ENCODE data around the gene BMPR1B.

BMPR1B gene

DNA sequence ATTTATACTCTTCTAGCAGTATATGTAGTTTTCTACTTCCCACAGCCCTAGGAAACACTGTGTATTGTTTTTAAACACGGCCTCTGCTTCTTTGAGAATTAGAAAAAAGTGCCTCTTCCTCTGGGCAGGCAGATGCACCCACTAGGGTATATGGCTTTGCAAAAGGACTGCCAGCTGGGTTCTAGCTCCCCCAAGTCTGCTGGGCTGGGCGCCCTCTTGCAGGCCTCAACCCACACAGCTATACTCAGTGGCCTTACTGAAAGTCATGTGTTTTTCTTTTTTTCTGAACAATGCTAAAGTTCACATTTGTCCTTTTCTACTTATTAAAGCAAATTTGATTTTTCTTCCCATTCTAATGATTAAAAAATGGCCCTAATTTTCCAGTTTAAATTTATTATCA is 35.5 kb upstream of the BMPR1B start:
- in situ Hi-C loops (cut with HindIII; ENCODE audit: low pct_ligation_motif_present, low sequenced_read_pairs), result no loop called here
- Histone ChIP-seq H3K36me3 (replicated peaks) (no peaks in the 10 kb centered on the region), H3K27me3 (replicated peaks) (no peaks in the 10 kb centered on the region), H3K27ac (no peak overlapping the region), H3K4me3 (ENCODE audit: low read depth, low read length) (no peak overlapping the region)
- no peak for DNase-seq
- TF ChIP-seq, protein P1, sequence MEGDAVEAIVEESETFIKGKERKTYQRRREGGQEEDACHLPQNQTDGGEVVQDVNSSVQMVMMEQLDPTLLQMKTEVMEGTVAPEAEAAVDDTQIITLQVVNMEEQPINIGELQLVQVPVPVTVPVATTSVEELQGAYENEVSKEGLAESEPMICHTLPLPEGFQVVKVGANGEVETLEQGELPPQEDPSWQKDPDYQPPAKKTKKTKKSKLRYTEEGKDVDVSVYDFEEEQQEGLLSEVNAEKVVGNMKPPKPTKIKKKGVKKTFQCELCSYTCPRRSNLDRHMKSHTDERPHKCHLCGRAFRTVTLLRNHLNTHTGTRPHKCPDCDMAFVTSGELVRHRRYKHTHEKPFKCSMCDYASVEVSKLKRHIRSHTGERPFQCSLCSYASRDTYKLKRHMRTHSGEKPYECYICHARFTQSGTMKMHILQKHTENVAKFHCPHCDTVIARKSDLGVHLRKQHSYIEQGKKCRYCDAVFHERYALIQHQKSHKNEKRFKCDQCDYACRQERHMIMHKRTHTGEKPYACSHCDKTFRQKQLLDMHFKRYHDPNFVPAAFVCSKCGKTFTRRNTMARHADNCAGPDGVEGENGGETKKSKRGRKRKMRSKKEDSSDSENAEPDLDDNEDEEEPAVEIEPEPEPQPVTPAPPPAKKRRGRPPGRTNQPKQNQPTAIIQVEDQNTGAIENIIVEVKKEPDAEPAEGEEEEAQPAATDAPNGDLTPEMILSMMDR (IDR thresholded peaks at IDR 0.05; ENCODE audit: low read depth, low read length, missing control alignments), result no peak

DNA sequence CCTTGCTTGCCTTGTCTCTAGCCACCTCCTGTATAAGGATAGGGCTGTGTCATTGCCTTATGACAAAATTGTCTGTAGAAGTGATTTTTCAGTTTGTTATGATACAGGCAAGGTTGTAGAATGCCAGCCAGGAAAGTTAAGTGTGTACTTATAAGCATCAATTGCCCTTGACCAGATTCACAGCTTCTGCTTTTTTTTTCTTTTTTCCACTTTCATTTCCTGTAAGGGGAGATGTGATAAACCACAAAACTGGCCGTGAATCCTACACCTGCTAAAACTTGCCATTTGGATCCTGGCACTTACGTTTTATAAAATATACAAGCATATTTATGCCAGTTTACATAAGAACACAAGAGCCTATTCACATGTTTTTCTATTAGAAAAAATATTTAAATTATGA is 35.0 kb upstream of the BMPR1B start:
- in situ Hi-C loops (cut with HindIII; ENCODE audit: low pct_ligation_motif_present, low sequenced_read_pairs), result no loop called here
- no peaks in the 10 kb centered on the region for H3K27me3 ChIP-seq (replicated peaks)
- no peaks in the 10 kb centered on the region for H3K36me3 ChIP-seq (replicated peaks)
- H3K27ac ChIP-seq, result no peak overlapping the region
- no peak for DNase-seq
- H3K4me3 ChIP-seq (ENCODE audit: low read depth, low read length), result no peak overlapping the region
- TF ChIP-seq, protein P1 (IDR thresholded peaks at IDR 0.05; ENCODE audit: low read depth, low read length, missing control alignments), result no peak

DNA sequence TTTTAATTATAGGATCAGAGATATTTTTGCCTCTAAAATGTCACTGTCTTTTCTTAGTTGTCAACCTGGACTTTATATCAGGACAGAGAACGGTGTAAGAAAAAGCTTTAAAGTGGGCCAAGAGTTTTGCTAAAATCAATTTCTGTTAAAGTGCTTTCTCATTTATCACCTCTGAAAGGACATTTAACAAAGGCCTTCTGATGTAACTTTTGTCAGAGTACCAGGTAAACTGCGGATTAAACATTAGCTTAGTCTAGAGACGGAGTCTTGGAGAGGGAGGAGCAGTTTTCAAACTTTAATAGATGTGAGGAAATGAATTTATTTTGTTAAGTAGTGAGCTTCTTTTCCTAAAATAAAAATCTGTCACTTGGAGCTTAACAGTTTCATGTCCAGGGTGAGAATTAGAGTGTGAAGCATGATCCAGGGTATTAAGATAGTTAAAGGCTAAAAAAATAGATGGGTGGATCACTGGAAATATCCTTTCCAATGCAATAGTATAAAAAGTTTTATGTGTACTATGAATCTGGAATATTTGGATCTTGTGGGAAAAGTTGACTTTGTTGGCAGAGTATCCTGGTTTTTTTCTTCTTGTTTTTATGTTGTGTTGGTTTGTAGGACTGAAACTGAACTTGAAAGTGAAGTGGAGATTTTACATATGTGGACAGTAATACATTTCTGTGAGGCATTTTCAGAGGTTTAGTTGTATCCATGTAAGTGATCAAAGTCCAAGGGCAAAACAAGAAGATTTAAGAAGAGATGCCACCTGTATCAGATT is 33.6 kb upstream of the BMPR1B start:
- TF ChIP-seq, protein P1 (IDR thresholded peaks at IDR 0.05; ENCODE audit: low read depth, low read length, missing control alignments), result no peak
- H3K27ac ChIP-seq, result no peak overlapping the region
- in situ Hi-C loops (cut with HindIII; ENCODE audit: low pct_ligation_motif_present, low sequenced_read_pairs), result no loop called here

DNA sequence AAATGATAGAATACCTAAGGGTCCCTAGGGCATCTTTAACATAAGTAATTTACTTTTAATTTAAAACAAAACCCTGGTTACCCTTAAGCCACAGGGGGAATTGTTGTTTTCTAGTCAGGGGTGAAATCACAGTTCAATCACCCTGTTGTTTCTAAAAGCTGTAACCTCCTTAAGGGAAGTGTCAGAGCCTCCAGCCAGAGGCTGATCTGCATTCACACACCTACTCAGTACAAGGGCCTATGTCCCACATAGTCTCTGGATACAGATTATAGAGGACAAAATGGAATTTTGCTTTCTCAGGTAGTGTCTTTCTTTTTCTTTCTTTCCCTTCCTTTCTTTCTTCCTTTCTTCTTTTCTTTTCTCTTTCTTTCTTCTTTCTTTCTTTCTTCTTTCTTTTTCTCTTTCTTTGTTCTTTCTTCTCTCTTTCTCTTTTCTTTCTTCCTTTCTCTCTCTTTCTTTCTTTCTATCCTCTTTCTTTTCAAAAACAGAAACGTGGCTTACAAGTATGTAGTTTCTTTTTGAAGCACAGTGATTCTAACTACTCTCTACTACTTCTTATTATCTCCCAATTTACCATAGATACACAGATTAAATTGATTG is 31.1 kb upstream of the BMPR1B start:
- H3K36me3 ChIP-seq (replicated peaks), result no peaks in the 10 kb centered on the region
- TF ChIP-seq, protein P1 (IDR thresholded peaks at IDR 0.05; ENCODE audit: low read depth, low read length, missing control alignments), result no peak
- in situ Hi-C loops (cut with HindIII; ENCODE audit: low pct_ligation_motif_present, low sequenced_read_pairs), result no loop called here
- no peak overlapping the region for H3K27ac ChIP-seq
- no peaks in the 10 kb centered on the region for H3K27me3 ChIP-seq (replicated peaks)
- no peak for DNase-seq
- H3K4me3 ChIP-seq (ENCODE audit: low read depth, low read length), result no peak overlapping the region

More for the DNA sequence above, 33.6 kb upstream of the BMPR1B start:
- Histone ChIP-seq H3K4me3 (ENCODE audit: low read depth, low read length) (no peak overlapping the region), H3K36me3 (replicated peaks) (no peaks in the 10 kb centered on the region), H3K27me3 (replicated peaks) (no peaks in the 10 kb centered on the region)
- DNase-seq, result no peak

DNA sequence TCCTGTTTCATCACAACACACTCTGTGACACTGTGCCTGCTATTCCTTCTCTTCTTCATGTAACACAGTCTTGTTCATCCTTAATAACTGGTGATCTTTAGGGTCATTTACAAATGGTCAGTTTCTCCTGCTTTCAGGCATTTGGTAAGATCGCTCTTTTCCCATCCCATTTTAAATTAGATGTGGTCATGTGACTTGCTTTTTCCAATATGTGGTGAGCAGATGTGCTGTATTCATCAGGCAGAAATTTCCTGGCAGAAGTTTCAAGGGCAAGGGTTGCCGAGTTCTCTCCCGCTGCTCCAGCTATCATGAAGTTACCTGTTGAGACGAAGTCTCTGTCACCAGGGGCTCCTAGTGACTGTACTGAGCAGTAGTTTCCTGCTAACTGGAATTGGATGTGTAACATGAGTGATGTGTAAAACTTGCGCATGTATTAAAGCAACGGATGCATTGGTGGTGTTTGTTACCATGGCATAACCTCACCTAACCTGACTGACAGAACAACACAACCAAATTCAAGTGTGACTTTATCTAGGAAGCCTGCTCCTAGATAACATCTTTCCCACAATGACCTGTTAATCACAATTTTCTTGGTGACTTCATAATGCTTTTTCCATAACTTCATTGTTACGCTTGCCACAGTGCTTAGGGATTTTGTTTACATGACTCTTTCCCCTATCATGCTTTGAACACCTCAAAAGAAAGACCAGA is 29.5 kb upstream of the BMPR1B start:
- Histone ChIP-seq H3K4me3 (ENCODE audit: low read depth, low read length) (no peak overlapping the region), H3K36me3 (replicated peaks) (no peaks in the 10 kb centered on the region), H3K27me3 (replicated peaks) (no peaks in the 10 kb centered on the region), H3K27ac (no peak overlapping the region)
- in situ Hi-C loops (cut with HindIII; ENCODE audit: low pct_ligation_motif_present, low sequenced_read_pairs), result no loop called here
- TF ChIP-seq, protein P1 (IDR thresholded peaks at IDR 0.05; ENCODE audit: low read depth, low read length, missing control alignments), result no peak
- no peak for DNase-seq

All from brain microvascular endothelial cell (primary cell).